T follicular helper cell (primary cell): ENCODE data around the gene CFL1.

Experiments
- DNase-seq: peaks from one replicate; pipeline ENCODE4 v3.0.0-alpha.2; 2020; ENCODE audit warnings: low read depth

The CFL1 gene

DNA sequence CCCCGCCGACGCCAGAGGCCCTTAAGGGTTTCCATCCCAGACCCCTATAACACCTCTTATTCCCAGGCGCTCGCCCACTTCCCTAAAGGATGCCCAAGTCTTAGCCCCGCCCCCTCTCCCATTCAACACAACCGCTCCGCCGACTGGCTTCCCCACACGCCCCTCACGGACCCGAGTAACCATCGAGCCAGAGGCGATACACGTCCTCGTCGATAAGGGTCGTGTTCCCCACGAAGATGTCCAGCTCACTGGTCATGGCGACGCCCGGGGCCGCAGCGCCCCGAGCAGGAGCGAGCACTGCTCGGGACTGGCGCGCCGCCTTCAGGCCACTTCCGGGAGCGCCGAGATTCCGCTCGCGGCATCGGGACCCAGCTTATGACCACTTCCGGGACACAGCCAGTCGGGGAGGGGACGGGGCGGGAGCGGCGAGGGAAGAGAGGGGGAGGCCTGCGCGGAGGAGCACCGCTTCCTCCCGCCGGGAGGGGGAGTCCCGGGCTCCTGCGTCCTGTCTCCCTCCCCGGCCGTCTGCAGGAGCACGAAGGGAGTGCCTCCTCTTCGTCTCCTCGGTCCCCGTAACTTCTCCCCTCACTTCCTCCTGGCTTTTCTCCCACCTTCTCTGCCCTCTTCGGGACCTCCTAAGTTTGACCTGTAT is 30.3 kb upstream of the CFL1 start, which contains the start of gene FIBP:
FIBP (minus strand) TSS at position 309 of the 652 bp plus-strand sequence; CDS start at position 256, 53 bp downstream.
- peak; percentile 94 for DNase-seq

DNA sequence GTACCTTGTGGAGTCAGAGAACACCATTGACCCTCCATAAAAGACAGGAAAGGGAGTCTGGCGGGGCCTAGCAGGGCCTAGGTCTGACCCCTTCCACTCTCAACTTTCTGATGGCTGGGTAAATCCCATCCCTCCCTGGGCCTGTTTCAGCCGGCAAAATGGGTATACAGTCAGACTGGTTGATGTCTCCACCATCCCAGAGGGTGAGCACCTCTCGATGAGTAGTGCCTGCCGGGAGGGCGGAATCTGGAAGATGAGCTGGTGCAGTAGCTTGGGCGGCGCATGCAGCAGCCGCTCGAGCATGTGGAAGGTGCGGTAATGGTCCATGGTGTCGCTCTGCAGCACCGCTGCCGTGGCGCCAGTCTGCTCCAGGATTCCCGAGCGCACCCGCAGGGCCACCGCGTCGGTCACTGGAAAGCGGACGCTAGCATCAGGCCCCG is 29.8 kb upstream of the CFL1 start:
- DNase-seq: no peak

DNA sequence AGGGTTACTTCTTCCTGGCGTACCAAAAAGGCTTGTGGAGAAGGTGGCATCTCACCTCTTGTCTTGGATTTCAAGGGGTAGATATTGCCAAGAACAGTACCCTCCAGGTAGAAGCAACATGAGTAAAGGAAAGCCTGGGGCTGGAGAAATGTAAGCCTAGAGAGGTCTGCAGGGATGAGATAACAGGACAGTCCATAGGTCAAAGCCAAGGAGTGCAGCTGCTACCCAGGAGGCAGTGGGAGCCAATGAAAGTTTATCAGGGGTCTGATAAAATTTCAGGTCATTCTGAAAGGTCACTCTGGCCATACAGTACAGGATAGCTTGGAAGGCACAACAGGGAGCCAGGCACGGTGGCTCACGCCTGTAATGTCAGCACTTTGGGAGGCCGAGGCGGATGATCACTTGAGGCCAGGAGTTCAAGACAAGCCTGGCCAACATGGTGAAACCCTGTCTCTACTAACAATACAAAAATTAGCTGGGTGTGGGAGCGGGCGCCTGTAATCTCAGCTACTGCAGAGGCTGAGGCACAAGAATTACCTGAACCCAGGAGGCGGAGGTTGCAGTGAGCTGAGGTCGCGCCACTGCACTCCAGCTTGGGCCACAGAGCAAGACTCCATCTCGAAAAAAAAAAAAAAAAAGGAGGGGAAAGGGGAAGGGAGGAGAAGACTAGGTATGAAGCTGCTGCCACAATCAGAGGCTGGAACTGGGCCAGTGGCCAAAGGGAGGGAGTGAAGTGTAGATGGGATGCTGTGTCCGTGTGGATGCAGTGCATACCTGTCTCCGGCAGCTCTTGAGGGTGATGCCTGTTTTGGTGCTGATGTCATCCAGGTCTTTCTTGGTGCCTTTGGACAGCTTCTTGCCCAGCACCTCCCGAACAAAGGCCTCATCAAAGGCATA is 29.1 kb upstream of the CFL1 start:
- no peak for DNase-seq

DNA sequence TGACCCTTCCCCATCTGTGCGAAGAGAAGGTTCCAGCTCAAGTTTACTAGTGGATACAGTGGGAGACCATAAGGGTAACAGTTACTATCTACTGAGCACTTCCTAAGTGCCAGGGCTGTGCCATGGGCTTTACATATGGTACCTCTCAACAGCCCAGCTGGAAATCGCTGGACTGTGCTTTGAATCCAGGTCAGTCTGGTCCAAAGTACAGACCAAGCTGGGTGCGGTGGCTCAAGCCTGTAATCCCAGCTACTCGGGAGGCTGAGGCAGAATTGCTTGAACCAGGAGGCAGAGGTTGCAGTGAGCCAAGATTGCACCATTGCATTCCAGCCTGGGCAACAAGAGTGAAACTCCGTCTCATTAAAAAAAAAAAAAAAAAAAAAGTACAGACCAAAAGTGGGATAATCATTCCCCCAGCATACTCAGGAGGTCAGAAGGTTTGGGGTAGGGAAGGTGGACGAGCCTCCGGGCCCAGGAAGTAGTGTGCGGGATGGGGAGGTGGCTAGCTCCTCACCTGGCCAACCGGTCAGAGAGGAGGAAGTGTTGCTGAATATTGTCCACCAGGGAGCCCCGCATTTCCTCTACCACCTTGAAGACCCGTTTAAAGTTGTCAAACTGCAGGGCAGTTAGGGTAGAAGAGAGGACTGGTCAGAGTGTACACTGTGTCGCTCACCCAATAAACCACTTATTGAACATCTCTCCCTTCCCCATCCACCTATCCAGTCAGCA is 28.0 kb upstream of the CFL1 start:
- no peak for DNase-seq

DNA sequence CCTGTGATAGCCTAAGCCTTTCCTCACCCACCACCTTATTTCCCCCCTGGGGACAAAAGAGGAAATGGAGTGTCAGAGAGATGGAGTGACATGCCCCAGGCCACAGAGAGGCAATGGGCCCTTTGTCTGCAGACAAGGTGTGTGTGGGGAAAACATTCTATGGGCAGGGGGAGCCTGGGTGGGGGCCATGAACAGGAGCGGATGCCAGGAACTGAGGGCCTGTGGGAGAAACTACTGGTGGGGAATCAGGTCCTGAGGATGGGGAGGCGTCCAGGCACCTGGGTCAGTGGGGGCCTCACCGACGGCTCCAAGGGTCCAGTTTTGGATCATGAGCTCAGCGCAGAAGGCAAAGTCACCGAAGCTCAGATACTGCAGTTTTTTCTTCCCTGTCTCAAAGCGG is 27.3 kb upstream of the CFL1 start:
- DNase-seq: no peak

DNA sequence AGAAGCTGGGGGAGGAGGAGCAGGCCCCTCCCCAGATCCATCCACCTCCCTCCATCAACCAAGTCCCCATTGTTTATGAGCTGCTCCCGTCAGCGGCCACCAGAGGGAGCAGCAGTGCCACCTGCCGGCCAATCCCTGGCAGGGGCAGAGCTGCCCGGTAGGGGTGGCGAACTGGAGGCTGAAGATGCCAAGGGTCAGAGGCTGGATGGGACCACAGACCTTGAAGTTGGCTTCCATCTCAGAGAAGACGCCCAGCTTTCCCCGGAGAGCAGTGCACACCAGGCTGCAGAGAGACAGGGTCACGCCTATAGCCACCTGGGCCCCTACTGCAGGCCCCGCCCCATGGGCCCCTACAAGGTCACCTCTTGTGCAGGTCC is 26.7 kb upstream of the CFL1 start:
- peak; percentile 75 for DNase-seq

DNA sequence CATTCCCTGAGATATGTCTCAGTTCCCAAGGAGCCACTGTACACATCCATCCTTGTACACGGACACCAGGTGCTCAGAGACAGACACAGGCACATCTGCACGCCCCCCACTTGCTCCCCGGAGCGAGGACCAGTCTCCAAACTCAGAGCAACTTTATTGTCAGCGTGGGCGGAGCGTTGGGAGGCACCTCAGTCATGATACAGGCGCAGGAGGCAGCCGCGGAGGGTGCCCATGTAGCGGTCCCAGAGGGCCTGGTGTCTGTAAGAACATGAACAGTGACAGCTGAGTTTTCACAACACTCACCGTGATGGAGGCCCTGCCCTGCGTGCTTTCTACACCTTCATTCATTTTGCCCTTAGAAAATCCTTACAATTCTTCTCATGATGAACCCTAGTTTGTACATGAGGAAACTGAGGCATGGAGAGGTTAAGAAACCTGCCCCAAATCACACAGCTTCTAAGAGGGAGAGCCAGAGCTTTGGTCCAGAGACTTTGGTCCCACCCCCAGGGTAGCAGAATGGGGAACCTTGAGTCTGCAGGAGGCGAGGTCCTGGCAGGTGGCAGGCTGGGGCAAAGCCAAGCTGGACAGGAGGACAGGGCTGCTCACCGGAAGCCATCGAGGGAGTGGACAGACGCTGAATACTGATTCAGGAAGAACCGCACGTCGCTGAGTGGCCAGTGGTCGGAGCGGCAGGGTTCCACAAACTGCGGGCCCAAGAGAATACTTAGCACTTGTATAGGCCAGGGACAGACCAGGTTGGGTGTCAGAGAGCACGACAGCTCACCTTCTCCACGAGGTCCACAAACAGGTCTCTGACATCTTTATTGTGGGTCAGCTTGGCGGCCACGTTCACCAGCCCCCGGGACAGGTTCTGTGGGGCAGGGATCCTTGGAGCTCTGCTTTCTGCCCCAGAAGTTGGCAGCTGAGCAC is 26.1 kb upstream of the CFL1 start:
- no peak for DNase-seq

DNA sequence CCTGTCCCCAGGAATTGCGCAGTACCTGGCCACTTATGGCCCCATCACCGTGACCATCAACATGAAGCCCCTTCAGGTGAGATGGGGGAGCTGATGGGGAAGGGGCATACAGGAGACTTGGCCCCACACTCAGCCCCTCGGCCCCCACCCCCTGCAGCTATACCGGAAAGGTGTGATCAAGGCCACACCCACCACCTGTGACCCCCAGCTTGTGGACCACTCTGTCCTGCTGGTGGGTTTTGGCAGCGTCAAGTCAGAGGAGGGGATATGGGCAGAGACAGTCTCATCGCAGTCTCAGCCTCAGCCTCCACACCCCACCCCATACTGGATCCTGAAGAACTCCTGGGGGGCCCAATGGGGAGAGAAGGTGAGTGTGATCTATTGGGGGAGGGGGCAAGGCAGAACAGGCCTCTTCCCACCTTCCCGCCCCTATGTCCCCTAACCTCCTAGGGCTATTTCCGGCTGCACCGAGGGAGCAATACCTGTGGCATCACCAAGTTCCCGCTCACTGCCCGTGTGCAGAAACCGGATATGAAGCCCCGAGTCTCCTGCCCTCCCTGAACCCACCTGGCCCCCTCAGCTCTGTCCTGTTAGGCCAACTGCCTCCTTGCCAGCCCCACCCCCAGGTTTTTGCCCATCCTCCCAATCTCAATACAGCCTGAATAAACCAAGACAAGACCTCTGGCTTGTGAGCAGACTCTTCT is 25.2 kb upstream of the CFL1 start:
- DNase-seq: no peak

DNA sequence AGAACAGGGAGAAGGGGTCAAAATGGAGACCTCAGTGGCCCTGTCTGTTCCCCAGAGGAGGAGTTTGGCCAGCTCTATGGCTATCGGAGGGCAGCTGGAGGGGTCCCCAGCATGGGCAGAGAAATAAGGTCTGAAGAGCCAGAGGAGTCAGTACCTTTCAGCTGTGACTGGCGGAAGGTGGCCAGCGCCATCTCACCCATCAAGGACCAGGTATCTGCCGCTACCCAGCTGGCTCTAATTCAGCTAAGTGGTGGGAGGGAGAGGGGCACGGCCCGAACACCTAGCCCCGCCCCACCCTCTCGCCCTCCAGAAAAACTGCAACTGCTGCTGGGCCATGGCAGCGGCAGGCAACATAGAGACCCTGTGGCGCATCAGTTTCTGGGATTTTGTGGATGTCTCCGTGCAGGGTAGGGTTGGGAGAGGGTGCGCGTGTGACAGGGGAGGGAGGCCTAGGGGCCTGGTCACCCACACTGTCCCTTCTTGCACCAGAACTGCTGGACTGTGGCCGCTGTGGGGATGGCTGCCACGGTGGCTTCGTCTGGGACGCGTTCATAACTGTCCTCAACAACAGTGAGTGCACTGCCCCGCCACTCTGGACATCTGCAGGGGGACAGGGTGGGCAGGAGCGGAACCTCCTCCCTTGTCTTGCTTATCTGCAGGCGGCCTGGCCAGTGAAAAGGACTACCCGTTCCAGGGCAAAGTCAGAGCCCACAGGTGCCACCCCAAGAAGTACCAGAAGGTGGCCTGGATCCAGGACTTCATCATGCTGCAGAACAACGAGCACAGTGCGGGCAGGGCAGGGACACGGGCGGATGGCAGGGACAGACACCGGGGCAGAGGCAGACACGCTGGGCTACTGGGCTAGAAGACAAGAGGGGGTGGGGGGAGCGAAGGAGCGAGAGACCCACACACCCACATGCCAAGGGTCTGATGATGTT is 24.4 kb upstream of the CFL1 start:
- DNase-seq: no peak

DNA sequence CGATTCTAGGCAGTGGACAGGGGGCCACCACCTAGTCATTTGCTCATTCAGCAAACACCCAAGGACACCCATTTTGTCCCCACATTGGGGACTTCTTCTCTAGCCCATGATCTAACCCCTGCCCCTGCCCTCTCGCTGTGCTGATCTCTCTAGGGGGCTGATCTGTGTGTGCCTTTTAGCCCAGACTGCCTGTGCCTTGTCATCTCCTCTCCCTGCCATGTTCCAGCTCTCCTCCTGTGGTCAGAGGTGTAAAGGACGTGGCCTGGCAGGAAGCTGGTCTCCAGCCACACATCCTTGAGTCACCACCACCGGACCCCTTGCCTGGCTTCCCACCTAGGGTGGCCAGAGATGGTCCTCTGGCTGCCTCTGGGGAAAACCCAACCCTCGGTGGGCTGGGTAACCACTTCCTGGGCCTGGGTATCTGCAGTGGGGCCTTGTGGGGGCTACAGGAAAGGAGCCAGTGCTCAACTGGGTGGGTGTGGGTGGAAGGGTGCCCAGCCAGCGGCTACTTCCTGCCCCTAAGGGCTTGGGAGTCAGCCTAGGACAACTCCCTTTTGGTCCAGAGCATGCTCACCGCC is 23.0 kb upstream of the CFL1 start:
- no peak for DNase-seq

DNA sequence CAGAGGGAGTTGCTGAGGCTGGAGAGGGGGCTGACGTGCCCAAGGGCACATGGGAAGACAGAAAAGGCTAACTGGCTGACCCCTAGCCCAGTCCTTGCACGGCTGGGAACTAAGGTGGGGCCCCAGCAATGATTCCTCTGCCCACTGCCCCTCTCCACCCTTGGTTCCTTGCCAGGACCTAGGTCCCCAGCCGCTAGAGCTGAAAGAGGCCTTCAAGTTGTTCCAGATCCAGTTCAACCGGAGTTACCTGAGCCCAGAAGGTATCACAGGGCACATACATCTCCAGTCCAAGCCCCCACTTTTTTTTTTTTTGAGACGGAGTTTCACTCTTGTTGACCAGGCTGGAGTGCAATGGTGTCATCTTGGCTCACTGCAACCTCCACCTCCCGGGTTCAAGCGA is 22.0 kb upstream of the CFL1 start:
- no peak for DNase-seq

DNA sequence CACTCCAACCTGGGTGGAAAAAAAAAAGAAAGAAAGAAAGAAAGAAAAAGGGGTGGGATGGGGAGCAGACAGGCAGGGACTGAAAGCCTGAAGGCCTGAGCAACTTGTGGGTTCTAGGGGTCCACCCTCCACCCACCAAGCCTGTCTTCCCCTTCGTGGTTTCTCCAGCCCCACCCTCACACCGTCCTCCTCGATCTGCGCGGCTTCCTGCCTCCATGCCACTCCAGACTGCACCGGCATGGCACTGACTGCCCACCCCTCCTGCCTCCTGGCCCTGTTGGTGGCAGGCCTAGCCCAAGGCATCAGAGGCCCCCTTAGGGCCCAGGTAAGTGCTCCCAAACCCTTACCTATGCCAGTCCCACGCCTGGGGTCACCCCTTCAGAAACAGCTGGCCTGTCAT is 21.6 kb upstream of the CFL1 start, which contains the start of gene CTSW:
CTSW (plus strand) TSS at position 221 of the 400 bp plus-strand sequence; CDS start at position 239, 18 bp downstream.
- DNase-seq: no peak

DNA sequence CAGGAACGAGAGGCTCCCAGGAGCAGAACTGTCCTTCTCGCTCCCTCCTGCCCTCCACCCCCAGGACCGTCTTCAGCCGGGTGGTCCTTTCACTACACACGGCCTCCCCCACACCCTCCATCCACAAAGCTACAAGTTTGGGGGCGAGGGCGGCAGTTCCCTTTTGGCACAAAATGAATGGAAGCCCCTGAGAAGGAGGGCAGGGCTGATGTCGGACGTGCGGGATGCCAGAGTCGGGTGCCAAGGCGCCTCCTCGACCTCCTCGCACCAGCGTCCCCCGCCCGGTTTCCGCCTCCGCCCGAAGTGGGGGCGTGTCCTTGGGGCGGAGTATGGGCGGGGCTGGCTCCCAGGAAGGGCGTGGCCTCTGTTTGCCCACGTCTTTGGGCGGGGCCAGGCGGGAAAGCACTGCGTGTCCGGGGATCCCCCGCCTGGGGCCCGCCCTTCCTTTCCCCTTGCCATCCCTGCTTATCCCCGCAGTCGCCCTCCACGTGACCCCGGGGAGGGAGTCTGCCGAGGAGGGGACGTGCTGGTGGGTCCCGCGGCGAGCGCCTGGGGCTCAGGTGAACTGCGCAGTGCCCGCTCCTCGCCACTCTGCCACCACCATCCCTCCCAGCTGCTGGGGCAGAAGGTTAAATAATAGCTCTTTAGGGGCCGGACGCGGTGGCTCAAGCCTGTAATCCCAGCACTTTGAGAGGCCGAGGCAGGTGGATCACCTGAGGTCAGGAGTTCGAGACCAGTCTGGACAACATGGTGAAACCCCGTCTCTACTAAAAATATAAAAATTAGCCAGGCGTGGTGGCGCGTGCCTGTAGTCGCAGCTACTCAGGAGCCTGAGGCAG is 15.6 kb upstream of the CFL1 start:
- DNase-seq: peak; percentile 93

DNA sequence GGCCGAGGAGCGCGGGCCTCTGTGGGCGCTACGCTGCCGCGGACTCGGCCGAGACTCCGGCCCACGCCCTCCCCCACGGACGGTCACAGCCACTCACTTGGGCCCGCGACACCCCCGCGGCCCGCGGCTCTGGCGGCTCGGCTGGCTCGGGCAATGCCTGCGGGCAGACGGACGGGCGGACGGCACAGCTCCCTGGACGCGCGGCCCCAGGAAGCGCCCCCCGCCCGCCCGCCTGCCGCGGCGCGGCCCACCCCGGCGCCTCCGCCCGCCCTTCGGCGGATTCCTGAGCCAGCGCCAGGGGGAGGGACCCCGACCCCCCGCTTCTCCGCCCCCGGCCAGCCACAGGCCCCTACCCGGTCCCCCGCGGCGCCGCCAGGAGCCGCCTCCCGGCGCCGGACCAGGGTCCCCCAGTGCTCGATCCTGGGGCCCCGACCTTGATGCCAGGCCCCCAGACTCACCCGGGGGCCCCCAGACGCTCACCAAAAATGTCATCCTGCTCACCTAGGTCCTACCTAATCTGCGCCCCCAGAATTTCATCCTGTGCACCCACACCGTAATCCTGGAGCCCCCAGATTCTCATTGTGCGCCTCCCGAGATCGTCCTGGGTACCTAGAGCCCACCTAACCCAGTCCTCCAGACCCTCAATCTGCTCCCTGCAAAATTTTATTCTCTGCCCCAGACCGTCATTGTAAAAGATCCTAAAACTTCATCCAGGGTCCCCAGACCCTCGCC is 14.8 kb upstream of the CFL1 start, which contains the start of gene EFEMP2:
EFEMP2 (minus strand) TSS at position 215 of the 732 bp plus-strand sequence. CDS start 446 bp downstream, outside the sequence.
- no peak for DNase-seq

DNA sequence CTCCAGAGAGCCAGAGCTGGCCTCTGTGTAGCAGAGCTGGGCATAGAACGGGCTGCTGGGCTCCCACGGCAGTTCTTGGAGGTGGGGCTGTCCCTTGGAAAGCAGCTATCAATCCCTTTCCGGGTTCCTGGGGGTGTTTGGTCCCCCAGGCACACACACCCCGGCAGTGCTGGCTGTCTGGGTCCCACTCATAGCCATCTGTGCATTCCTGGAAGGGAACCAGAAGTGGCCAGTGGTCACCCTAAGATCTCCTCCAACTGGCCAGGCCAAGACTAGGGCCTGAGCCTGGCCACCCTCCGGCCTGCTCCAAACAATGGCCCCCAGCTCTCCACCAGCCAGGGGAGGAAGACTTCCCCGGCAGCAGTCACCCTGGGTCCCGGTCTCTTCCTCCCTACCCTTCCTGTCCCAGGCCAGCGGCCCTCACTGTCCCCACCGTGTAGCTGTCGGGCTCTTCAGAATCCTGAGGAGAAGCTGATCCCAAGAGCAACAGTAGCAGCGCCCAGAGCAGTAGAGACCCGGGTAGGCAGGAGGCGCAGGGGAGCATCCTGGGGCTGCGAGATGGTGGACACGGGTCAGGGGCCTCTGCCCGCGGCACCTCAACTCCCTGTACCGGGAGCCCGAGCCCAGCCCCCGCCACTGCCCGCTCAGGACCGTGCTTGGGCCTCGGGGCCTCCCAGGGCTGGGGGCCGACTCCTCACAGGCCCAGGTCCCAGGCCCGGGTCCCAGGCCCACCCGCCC is 14.0 kb upstream of the CFL1 start:
- DNase-seq: no peak
